ENCODE measurements around the gene TSPAN7.

Gene TSPAN7

GRCh38 chrX:38561126-38561868, at the start of gene TSPAN7:
TSS of gene TSPAN7 (plus strand) at chrX:38561542. CDS start at chrX:38561547, 5 bp downstream.
- no peaks in the 10 kb centered on the region for H3K36me3 ChIP-seq (ENCODE audit: control insufficient read depth, insufficient read depth, low read length)
- H3K27me3 ChIP-seq (ENCODE audit: control insufficient read depth, insufficient read depth, low read length), result peaks cover 27% of the 10 kb centered on the region
- no peak within 1 kb of the TSS for H3K27ac ChIP-seq (ENCODE audit: low read depth, low read length)
- peaks cover 6% of the 10 kb centered on the region; the same call in 1 of the 2 replicates for H3K4me1 ChIP-seq (ENCODE audit: control insufficient read depth, insufficient read depth, low read length)
- H3K9me3 ChIP-seq (ENCODE audit: control insufficient read depth, insufficient read depth, low read depth, low read length), result no peaks in the 10 kb centered on the region
- peak within 1 kb of the TSS; percentile 72 for H3K4me3 ChIP-seq (ENCODE audit: low read depth, low read length)
- H3K9ac ChIP-seq (ENCODE audit: low read length), result peak within 1 kb of the TSS; percentile 47

- H3K4me1 ChIP-seq (ENCODE audit: control insufficient read depth, insufficient read depth, low read length), result no peaks in the 10 kb centered on the region
- no peak overlapping the region for H3K27ac ChIP-seq (ENCODE audit: low read depth, low read length)
- H3K4me3 ChIP-seq (ENCODE audit: low read depth, low read length), result no peak overlapping the region
- no peaks in the 10 kb centered on the region for H3K36me3 ChIP-seq (ENCODE audit: control insufficient read depth, insufficient read depth, low read length)
- H3K9me3 ChIP-seq (ENCODE audit: control insufficient read depth, insufficient read depth, low read depth, low read length), result no peaks in the 10 kb centered on the region
- peaks cover 3% of the 10 kb centered on the region; the same call in 1 of the 2 replicates for H3K27me3 ChIP-seq (ENCODE audit: control insufficient read depth, insufficient read depth, low read length)
- H3K9ac ChIP-seq (ENCODE audit: low read length), result no peak overlapping the region
These were observed 48.1 kb upstream of the TSPAN7 start for GRCh38 chrX:38513112-38513742.

GRCh38 chrX:38514016-38514854, 47.1 kb upstream of the TSPAN7 start:
- H3K9ac ChIP-seq (ENCODE audit: low read length), result no peak overlapping the region
- H3K4me3 ChIP-seq (ENCODE audit: low read depth, low read length), result no peak overlapping the region

GRCh38 chrX:38515291-38515690, 46.1 kb upstream of the TSPAN7 start:
- Histone ChIP-seq H3K36me3 (ENCODE audit: control insufficient read depth, insufficient read depth, low read length) (no peaks in the 10 kb centered on the region), H3K9ac (ENCODE audit: low read length) (no peak overlapping the region), H3K27ac (ENCODE audit: low read depth, low read length) (no peak overlapping the region), H3K9me3 (ENCODE audit: control insufficient read depth, insufficient read depth, low read depth, low read length) (no peaks in the 10 kb centered on the region), H3K4me3 (ENCODE audit: low read depth, low read length) (no peak overlapping the region), H3K4me1 (ENCODE audit: control insufficient read depth, insufficient read depth, low read length) (no peaks in the 10 kb centered on the region), H3K27me3 (ENCODE audit: control insufficient read depth, insufficient read depth, low read length) (no peaks in the 10 kb centered on the region; the same call in 1 of the 2 replicates)

More at GRCh38 chrX:38514016-38514854, 47.1 kb upstream of the TSPAN7 start:
- H3K9me3 ChIP-seq (ENCODE audit: control insufficient read depth, insufficient read depth, low read depth, low read length), result no peaks in the 10 kb centered on the region
- no peaks in the 10 kb centered on the region for H3K36me3 ChIP-seq (ENCODE audit: control insufficient read depth, insufficient read depth, low read length)
- H3K4me1 ChIP-seq (ENCODE audit: control insufficient read depth, insufficient read depth, low read length), result no peaks in the 10 kb centered on the region
- H3K27me3 ChIP-seq (ENCODE audit: control insufficient read depth, insufficient read depth, low read length), result no peaks in the 10 kb centered on the region; the same call in 1 of the 2 replicates
- no peak overlapping the region for H3K27ac ChIP-seq (ENCODE audit: low read depth, low read length)

GRCh38 chrX:38516196-38516774, 45.1 kb upstream of the TSPAN7 start:
- no peak overlapping the region for H3K9ac ChIP-seq (ENCODE audit: low read length)
- H3K36me3 ChIP-seq (ENCODE audit: control insufficient read depth, insufficient read depth, low read length), result no peaks in the 10 kb centered on the region
- H3K4me3 ChIP-seq (ENCODE audit: low read depth, low read length), result no peak overlapping the region
- H3K4me1 ChIP-seq (ENCODE audit: control insufficient read depth, insufficient read depth, low read length), result no peaks in the 10 kb centered on the region
- H3K27me3 ChIP-seq (ENCODE audit: control insufficient read depth, insufficient read depth, low read length), result no peaks in the 10 kb centered on the region; the same call in 1 of the 2 replicates
- H3K27ac ChIP-seq (ENCODE audit: low read depth, low read length), result no peak overlapping the region
- no peaks in the 10 kb centered on the region for H3K9me3 ChIP-seq (ENCODE audit: control insufficient read depth, insufficient read depth, low read depth, low read length)

GRCh38 chrX:38519651-38520050, 41.7 kb upstream of the TSPAN7 start:
- Histone ChIP-seq H3K36me3 (ENCODE audit: control insufficient read depth, insufficient read depth, low read length) (no peaks in the 10 kb centered on the region), H3K27ac (ENCODE audit: low read depth, low read length) (no peak overlapping the region), H3K4me3 (ENCODE audit: low read depth, low read length) (no peak overlapping the region), H3K9ac (ENCODE audit: low read length) (no peak overlapping the region), H3K4me1 (ENCODE audit: control insufficient read depth, insufficient read depth, low read length) (no peaks in the 10 kb centered on the region), H3K27me3 (ENCODE audit: control insufficient read depth, insufficient read depth, low read length) (no peaks in the 10 kb centered on the region), H3K9me3 (ENCODE audit: control insufficient read depth, insufficient read depth, low read depth, low read length) (peaks cover 5% of the 10 kb centered on the region)

- Histone ChIP-seq H3K4me3 (ENCODE audit: low read depth, low read length) (no peak overlapping the region), H3K9ac (ENCODE audit: low read length) (no peak overlapping the region), H3K27me3 (ENCODE audit: control insufficient read depth, insufficient read depth, low read length) (no peaks in the 10 kb centered on the region; the same call in 1 of the 2 replicates), H3K27ac (ENCODE audit: low read depth, low read length) (no peak overlapping the region), H3K4me1 (ENCODE audit: control insufficient read depth, insufficient read depth, low read length) (no peaks in the 10 kb centered on the region), H3K9me3 (ENCODE audit: control insufficient read depth, insufficient read depth, low read depth, low read length) (peaks cover 3% of the 10 kb centered on the region; the same call in 1 of the 2 replicates), H3K36me3 (ENCODE audit: control insufficient read depth, insufficient read depth, low read length) (no peaks in the 10 kb centered on the region)
These were observed 23.2 kb upstream of the TSPAN7 start for GRCh38 chrX:38538134-38538533.

GRCh38 chrX:38539748-38540147, 21.6 kb upstream of the TSPAN7 start:
- Histone ChIP-seq H3K9me3 (ENCODE audit: control insufficient read depth, insufficient read depth, low read depth, low read length) (peaks cover 3% of the 10 kb centered on the region; the same call in 1 of the 2 replicates), H3K27ac (ENCODE audit: low read depth, low read length) (no peak overlapping the region), H3K4me3 (ENCODE audit: low read depth, low read length) (no peak overlapping the region), H3K27me3 (ENCODE audit: control insufficient read depth, insufficient read depth, low read length) (no peaks in the 10 kb centered on the region), H3K9ac (ENCODE audit: low read length) (no peak overlapping the region), H3K4me1 (ENCODE audit: control insufficient read depth, insufficient read depth, low read length) (no peaks in the 10 kb centered on the region), H3K36me3 (ENCODE audit: control insufficient read depth, insufficient read depth, low read length) (no peaks in the 10 kb centered on the region)

- Histone ChIP-seq H3K9me3 (ENCODE audit: control insufficient read depth, insufficient read depth, low read depth, low read length) (peaks cover 5% of the 10 kb centered on the region; the same call in 1 of the 2 replicates), H3K27me3 (ENCODE audit: control insufficient read depth, insufficient read depth, low read length) (no peaks in the 10 kb centered on the region), H3K4me1 (ENCODE audit: control insufficient read depth, insufficient read depth, low read length) (no peaks in the 10 kb centered on the region), H3K4me3 (ENCODE audit: low read depth, low read length) (no peak overlapping the region), H3K27ac (ENCODE audit: low read depth, low read length) (no peak overlapping the region), H3K9ac (ENCODE audit: low read length) (no peak overlapping the region), H3K36me3 (ENCODE audit: control insufficient read depth, insufficient read depth, low read length) (no peaks in the 10 kb centered on the region)
These were observed 12.8 kb upstream of the TSPAN7 start for GRCh38 chrX:38548508-38548907.

- H3K27ac ChIP-seq (ENCODE audit: low read depth, low read length), result no peak overlapping the region
- no peaks in the 10 kb centered on the region for H3K27me3 ChIP-seq (ENCODE audit: control insufficient read depth, insufficient read depth, low read length)
- H3K4me1 ChIP-seq (ENCODE audit: control insufficient read depth, insufficient read depth, low read length), result no peaks in the 10 kb centered on the region
- peaks cover 5% of the 10 kb centered on the region; the same call in 1 of the 2 replicates for H3K9me3 ChIP-seq (ENCODE audit: control insufficient read depth, insufficient read depth, low read depth, low read length)
- H3K36me3 ChIP-seq (ENCODE audit: control insufficient read depth, insufficient read depth, low read length), result no peaks in the 10 kb centered on the region
- no peak overlapping the region; the same call in 1 of the 2 replicates for H3K4me3 ChIP-seq (ENCODE audit: low read depth, low read length)
- no peak overlapping the region for H3K9ac ChIP-seq (ENCODE audit: low read length)
These were observed 8.6 kb upstream of the TSPAN7 start for GRCh38 chrX:38552721-38553120.
